Retina (tissue), 1 donor: Measurements from ENCODE around the gene KCNJ8.
A peak's percentile ranks its signal among the peaks of the same experiment; 100 is the strongest.
"Not testable (repeated sequence)": the region's sequence is repeated elsewhere in the genome, so short reads cannot be mapped to it uniquely, and the experiment has no call there.

Experiments
- DNase-seq: peaks from one replicate; pipeline ENCODE4 v3.0.0-alpha.2; 2016

Gene KCNJ8

DNA sequence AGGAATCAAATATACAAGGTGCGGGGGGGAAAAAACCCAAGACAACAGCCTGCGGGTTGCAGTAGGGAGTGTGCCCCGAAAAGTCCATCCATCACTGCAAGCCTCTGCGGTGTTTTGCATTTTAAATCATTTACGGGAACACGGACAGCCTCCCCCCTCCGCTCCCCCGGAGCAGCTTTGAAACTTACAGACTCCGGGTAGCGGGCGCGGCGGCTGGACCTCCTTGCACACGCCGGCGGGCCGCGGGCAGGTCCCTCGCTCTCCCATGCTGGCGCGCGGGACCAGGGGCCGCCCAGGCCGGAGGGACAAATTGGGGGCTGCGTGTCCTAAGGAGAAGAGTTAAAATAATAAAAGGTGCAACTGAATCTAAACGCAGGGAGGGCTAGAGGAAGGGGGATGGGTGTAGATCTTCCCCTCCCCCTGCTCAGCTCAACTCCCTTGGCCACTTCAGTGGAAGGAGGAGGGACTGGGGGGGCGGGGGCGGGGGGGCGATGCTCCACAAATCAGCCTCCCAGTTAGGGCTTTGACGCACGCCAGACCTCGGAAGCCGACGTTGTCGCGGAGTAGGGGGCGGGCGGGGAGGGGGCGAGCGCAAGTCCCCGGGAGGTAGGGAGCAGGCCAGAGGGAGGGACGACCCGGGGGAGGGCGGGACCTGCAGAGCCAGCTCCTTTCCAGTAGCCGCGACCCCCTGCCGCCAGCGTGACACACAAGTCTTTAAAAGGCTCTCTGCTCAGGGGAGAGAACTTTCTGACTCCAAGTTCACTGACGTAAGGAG, at the start of gene KCNJ8:
Gene KCNJ8, minus strand, starts transcription at position 349 of the 775 bp plus-strand sequence. CDS start 1,090 bp downstream, outside the sequence.
- peak; percentile 84 for DNase-seq

DNA sequence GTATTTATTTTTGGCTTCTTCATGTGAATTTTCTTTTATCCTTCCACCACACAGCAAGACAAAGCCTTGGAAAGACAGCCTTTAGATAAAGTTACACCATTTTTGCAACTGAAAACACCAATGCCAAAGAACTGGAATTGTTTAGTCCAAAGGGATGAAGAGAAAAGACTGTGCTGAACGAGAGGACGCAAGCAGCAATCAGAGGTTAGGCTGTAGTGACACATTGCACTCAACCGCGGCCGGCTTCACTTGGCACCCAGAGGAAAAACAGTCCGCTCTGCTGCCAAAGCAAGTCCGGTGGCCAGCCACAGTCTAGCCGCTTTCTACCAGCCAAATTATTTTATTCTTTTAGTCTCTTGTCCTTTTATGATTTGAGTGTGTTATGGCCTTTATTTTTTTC, 49.1 kb upstream of the KCNJ8 start:
- no peak for DNase-seq

DNA sequence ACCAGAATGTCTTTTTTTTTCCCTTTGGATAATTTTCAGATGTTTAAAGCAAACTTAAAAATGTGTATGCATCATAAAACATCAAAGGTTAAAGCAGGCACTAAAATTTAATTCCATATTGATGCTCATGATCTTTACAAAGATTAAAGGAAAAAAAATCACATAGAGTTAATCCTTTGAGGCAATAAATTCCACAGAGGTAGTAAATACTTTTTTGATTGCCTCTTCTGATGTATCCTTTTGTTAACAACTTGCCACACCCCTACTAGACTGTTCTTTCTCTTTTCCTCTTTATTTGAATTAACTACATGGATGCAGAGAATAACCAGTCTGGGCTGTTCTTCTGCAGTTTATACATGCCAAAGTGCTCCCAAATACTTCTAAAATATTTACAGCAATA, 45.2 kb upstream of the KCNJ8 start:
- no peak for DNase-seq

DNA sequence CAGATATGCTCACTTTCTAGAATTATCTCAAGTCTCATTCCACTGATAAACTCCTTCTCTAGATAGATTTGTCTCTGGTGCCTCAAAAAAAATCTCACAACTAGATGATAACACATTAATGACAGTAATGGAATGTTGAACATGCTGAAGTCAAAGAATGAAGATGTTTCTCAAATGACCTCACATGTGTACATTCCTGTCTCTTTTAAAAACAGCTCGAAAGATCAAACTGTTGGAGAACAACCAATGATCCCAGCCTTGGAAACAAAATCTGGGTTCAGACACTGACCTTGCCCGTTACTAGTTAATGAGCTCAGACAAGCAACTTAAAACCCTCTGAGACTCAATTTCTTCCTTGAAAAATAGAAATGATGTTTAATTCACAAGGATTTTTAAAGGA, 44.7 kb upstream of the KCNJ8 start:
- DNase-seq = no peak

DNA sequence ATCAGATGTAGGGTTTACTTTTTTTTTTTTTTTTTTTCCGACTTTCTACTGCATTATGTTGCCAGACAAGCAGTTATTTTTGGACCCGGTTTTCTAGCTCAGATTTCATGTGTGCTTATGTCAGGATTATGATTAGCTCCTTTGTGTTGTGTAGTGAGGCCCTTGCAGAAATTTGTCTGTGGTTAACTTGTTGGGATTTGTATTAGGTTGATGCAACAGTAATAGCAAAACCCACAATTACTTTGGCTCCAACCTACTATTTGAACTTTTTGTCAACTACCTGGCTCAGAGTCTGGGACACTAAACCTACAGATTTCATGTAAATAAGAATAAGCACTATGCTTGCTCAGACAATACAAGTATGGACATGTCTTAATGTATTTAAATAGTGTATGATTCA, 44.1 kb upstream of the KCNJ8 start:
- no peak for DNase-seq

DNA sequence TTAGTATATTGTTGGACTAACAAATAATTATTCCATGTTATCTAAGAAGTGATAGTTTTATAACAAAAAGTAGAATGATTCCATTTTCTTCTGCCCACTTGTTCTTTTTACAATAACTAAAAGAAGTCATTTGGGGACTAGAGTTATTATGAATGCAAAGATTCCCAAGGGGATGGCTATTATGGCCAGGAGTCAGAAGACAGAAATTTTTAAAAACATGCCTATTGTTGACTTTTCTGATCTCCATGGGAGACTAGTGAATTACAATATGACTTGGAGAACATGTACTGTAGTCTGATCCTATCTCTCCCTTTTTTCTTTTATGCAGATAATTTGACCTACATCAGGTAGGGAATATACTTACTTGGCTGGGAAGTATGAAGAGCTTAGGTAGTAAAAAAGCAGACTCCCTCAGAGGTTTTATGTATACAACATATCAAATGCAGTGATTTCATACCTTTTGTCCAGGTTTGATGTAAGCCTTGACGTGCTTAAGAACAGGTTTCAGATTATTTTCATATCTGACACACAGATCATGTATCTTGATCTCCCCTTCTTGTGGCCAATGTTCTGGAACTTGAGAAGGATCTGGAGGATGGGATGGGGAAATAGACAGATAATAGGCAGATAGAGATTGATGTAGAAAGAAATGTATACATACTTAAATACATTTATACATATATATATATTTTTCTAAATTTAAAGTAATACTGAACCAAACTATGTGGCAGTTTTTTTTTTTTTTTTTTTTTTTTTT, 41.0 kb upstream of the KCNJ8 start:
- no peak for DNase-seq

DNA sequence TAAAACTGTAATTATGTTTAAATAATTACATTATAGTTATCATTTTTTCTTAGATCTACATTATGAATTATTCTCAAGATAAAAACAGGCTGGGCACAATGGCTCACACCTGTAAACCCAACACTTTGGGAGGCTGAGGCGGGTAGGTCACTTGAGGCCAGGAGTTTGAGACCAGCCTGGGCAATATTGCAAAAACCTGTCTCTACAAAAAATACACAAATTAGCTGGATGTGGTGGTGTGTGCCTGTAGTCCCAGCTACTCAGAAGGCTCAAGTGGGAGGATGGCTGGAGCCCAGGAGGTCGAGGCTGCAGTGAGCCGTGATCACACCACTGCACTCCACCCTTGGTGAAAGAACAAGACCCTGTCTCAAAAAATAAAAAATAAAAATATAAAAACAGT, 40.3 kb upstream of the KCNJ8 start:
- DNase-seq = no peak

DNA sequence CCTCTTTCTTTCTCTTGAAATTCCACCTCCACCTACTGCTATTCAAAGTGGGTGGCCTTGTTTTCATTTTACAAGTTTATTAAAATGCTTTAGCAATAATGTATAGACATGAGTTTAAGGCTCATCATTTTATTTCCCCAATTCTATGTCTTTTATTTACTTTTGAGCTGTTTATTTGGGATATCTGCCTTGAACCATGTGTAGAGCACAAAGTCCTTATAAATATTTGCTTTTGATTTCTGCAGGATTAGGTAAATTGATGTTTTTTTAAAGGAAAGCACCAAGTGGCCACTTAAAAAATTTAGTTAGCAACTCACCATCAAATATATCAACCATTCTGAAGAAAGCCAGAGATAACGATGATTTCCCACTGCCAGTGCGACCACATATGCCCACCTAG, 39.8 kb upstream of the KCNJ8 start:
- DNase-seq = no peak

DNA sequence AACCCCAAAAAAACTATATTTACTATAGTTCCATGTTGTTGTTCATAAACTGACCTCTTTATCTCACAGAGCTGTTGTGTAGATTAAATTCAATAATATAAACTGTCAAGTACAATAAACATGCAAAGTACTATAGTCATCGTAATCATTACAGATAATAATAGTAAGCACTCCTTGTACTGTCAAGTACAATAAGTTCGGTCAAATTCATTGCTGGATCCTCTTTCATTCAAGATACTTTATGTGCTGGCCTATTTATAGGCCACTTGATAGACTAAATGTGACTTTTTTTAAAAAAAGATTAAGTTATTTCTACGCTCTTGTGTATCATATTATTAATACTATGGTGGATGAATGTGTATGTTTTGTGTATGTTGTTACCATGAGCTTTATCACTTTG, 39.2 kb upstream of the KCNJ8 start:
- no peak for DNase-seq

DNA sequence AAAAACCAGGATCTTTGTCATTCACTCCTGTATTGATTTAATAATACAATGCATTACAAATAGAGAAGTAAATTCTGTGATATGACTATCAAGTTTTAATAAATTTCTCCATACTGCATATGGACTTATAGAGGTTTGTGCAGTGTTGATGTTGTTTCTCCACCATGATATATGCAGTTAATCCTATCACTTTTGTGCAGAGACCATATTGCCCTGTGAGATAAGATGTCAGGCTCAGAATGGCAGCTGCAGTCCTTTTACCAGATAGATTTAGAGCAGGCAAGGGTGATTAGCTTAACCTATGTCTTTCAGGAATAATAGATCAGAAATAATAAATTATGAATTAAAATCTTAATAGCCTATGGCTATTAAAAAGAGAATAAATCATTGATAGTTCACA, 38.6 kb upstream of the KCNJ8 start:
- DNase-seq = no peak

DNA sequence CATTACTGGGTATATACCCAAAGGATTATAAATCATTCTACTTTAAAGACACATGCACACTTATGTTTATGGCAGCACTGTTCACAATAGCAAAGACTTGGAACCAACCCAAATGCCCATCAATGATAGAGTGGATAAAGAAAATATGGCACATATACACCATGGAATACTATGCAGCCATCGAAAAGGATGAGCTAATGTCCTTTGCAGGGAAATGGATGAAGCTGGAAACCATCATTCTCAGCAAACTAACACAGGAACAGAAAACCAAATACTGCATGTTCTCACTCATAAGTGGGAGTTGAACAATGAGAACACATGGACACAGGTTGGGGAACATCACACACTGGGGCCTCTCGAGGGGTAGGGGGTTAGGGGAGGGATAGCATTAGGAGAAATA, 37.8 kb upstream of the KCNJ8 start:
- not testable (repeated sequence) for DNase-seq

DNA sequence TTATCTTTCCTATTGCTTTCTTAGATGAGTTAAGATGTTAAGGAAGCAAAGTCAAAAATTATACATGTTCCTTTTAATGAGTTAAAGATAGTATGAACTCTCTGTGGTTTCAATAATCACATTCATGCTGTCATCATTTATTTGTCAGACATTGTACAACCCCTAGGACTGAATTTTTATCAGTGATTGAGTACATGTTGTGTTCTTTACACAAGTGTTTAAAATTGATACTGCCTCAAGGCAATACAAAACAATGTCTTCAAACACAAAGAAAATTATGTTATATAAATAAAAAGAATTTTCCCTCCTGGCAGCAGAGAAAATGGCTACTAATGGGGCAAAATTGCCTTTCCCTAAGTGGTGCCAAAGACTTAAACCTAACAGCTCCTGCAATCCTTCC, 34.6 kb upstream of the KCNJ8 start:
- no peak for DNase-seq

DNA sequence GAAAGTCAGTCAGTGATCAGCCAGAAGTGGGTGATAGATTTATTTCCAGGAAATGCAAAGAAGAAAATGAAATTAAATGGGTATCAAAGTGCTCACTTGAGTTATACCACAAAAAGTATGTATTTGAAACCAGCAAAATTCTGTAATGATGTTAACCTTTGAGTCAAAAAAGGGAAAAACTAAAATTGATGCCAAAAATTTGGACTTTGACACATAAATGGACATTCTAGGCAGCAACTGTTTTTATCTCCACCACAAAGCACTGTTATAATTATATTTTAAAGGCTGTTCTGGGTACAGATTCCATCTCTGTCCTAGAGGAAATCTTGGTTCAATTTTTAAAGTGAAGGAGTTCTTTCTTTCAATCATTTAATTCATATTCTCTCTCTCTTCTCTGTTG, 31.7 kb upstream of the KCNJ8 start:
- DNase-seq = no peak

DNA sequence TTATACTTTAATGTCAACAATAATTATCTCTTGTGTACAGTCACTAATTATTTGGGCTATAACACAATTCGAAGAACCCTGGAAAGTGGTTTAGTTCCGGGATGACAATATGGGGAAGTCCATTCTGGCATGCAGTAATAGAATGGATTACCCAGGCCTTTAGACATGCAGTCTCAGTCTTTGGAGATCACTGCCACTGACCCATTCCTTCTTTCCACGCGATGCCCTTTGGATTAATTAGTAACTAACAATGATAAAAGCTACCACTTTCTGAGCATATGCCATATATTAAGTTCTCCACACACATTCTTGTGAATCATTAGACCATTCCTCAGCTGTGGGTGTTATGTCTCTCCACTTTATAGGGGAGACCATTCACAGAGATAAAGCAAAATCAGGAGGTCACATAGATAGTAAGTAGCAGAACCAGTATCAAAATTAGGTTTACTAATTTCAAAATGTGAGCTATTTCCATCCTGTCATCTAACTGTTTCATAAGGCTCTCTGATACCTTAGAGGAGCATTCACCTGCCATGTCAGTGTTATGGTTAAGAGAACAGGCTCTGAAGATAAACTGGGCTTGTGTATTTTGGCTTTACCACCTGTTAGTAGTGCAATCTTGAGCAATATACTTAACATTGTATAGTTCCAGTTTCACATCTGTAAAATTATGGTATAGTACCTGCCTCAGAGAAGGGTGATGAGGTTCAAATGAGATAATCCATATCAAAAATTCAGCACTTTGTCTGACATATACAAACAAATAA, 27.2 kb upstream of the KCNJ8 start:
- DNase-seq = no peak

DNA sequence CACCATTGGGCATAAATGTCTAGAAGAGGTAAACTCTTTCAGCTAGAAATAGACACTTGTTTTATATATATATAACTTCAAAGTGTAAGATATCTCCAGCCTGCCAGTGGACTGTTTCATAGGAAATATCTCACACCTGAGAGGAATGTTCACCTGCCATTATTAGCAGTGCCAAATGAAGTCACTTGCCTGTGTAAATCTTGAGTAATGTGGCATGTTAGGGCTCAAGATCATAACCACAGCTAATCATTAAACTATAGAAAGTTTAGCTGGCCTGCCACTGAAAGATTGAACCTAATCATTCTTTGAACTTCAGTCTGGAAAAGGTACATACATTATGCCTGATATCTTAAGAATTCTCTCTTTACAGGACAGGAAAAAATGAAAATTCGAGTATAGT, 25.5 kb upstream of the KCNJ8 start:
- no peak for DNase-seq

DNA sequence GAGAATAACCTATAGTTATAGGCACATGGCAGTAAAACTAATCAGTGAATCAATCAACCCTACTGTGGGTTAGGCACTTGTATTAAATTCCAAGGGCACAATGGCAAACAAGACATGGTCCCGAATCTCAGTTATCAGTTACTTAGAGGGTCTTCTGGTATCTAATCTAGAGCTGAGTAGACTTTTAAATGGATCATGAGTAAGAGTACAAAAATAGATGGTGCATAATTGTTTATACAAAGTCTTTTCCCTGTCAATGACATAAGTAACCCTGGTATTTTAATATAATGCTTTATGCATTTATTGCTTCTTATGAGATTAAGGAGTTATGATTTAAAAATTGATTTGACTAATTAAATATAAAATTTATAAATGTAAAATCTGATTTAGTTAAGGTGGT, 23.0 kb upstream of the KCNJ8 start:
- no peak for DNase-seq

DNA sequence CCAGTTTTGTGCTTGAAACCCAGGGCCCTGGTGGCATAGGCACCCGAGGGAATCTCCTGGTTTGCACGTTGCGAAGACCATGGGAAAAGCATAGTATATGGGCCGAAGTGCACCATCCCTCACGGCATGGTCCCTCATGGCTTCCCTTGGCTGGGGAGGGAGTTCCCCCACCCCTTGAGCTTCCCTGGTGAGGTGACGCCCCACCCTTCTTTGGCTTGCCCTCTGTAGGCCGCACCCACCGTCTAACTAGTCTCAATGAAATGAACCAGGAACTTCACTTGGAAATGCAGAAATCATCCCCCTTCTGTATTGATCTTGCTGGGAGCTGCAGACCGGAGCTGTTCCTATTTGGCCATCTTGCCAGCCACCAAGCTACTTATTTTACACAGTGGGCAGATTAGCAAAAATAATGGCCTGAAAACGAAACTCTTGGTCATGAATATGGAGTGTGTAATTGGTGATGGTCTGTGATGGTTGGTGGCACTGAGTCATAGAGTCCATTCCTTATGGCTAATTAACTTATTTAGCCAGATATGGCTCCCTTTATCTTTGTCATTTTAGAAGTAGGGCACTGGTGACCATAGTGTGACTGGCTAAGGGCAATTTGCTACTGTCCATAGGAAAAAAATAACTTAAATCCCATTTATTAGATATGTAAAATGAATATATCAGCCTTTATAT, 21.3 kb upstream of the KCNJ8 start:
- no peak for DNase-seq

DNA sequence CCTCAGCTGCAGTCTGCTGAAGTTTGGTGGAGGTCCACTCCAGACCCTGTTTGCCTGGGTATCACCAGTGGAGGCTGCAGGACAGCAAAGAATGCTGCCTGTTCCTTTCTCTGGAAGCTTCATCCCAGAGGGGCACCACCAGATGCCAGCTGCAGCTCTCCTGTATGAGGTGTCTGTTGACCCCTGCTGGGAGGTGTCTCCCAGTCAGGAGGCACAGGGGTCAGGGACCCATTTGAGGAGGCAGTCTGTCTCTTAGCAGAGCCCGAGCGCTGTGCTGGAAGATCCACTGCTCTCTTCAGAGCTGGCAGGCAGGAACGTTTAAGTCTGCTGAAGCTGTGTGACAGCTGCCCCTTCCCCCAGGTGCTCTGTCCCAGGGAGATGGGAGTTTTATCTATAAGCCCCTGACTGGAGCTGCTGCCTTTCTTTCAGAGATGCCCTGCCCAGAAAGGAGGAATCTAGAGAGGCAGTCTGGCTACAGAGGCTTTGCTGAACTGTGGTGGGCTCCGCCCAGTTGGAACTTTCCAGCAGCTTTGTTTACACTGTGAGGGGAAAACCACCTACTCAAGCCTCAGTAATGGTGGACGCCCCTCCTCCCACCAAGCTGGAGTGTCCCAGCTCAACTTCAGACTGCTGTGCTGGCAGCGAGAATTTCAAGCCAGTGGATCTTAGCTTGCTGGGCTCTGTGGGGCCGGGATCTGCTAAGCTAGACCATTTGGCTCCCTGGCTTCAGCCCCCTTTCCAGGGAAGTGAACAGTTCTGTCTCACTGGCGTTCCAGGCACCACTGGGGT, 20.5 kb upstream of the KCNJ8 start:
- DNase-seq = not testable (repeated sequence)

DNA sequence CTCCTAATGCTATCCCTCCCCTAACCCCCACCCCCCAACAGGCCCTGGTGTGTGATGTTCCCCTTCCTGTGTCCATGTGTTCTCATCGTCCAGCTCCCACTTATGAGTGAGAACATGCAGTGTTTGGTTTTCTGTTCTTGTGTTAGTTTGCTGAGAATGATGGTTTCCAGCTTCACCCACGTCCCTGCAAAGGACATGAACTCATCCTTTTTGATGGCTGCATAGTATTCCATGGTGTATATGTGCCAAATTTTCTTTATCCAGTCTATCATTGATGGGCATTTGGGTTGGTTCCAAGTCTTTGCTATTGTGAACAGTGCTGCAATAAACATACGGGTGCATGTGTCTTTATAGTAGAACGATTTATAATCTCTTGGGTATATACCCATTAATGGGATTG, 15.2 kb upstream of the KCNJ8 start:
- DNase-seq = not testable (repeated sequence)

DNA sequence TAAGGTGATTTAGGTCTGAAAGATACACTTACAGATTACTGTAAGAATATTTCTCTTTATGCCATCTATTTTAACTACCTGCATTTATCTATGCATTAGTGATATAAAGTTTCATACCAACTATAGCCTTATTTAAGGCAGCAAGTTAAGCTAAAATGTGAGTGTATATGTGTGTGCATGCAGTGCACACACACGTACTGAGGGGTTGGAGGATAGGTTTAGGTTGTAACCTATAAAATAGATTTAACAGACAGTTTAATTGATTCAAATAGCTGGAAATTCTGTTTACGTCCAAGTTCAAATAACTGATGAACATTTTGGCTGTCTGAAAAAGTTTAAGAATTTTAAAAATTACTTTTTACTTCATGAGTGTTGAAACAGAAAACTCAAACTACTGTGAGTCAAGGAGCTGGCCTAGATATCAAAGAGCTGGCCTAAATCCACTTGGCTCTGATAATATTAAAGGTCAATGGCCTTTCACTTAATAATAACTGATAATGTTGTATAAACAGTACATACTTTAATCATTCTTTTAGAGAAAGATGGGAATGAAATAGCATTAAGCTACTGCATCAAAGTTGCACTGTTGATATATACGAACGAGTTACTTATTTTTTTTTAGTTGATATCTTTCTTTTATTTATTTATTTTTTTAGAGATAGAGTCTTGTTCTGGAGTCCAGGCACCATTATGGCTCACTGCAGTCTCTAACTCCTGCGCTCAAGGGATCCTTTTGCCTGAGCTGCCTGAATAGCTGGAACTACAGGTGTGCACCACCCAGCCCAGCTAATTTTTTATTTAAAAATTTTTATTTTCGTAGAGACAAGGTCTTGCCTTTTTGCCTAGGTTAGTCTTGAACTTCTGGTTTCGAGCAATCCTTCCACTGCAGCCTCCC, 13.8 kb upstream of the KCNJ8 start:
- DNase-seq = no peak

DNA sequence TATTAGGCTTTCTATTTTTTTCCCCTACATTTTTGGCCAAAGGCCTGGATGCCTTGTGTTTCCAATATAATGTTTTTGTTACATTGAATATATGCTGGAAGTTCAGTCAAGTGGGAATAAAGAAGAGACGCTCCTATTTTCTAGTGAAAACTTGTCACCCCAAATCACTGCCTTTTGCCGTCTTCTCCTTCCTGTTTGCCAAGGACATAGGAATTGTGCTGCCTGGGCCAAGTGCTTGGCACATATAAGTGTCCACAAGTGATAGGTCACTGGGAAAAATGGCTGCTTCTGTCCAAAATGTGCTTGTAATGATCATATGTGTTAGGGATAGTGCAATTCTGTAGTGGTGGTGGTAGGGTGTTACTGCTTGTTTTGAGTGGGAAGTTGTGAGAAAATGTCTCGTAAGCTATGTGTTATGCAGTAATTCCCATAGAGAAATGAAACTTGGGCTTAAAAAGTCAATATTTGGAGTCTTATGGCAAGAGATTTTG, 11.6 kb upstream of the KCNJ8 start:
- no peak for DNase-seq
